H1 (cell line): ENCODE measurements around the gene TNS2. TPM values are rescaled to one million over a fixed set of nuclear protein-coding genes. Genes with fewer than 3 reads are reported as not detected.

Source experiments
- CTCF ChIA-PET: fragments of 300-600 bp; sonication (Branson Sonifier 250); formaldehyde crosslinking; loops from one replicate; lab custom pipeline; 2021; ENCODE audit not compliant: partially characterized antibody; lab: Charles Lee
- POLR2A ChIA-PET: fragments of 300-600 bp; sonication (Branson Sonifier 250); formaldehyde crosslinking; loops from one replicate; lab custom pipeline; 2021; ENCODE audit warnings: inconsistent platforms; ENCODE audit not compliant: partially characterized antibody; lab: Charles Lee
- DNase-seq, 2 experiments: peaks; one replicate each; pipeline versions ENCODE4 v3.0.0 to v3.0.0-alpha.2; 2010 to 2022; ENCODE audit warnings: low spot score in 2 of 2, low read depth in 1 of 2, mixed read lengths in 1 of 2
- FAIRE-seq: peaks from 2 replicates; lab custom pipeline; 2011; peaks lifted over from hg19 to GRCh38; lab: Jason Lieb, UNC
- H2AFZ ChIP-seq: 2 replicates; pipeline ENCODE4 v1.8.1; 2012; ENCODE audit warnings: low read length, inconsistent platforms
- H2AK5ac ChIP-seq: 2 replicates; pipeline ENCODE4 v1.6.1; 2013; ENCODE audit warnings: low read depth, low read length
- H2BK120ac ChIP-seq: replicated peaks from 2 replicates; pipeline ENCODE3; 2013; ENCODE audit warnings: low read depth, low read length, inconsistent platforms
- H2BK12ac ChIP-seq: 2 replicates; pipeline ENCODE4 v1.6.1; 2013; ENCODE audit warnings: low read depth, low read length
- H2BK15ac ChIP-seq: 2 replicates; pipeline ENCODE4 v1.6.1; 2013; ENCODE audit warnings: low read length
- H2BK20ac ChIP-seq: 2 replicates; pipeline ENCODE4 v1.6.1; 2013; ENCODE audit warnings: low read length
- H2BK5ac ChIP-seq: 2 replicates; pipeline ENCODE4 v1.6.1; 2013; ENCODE audit warnings: low read depth, low read length
- H3K14ac ChIP-seq: 2 replicates; pipeline ENCODE4 v1.6.1; 2013; ENCODE audit warnings: inconsistent platforms; ENCODE audit not compliant: insufficient read length
- H3K18ac ChIP-seq: 2 replicates; pipeline ENCODE4 v1.6.1; 2013; ENCODE audit warnings: low read length; ENCODE audit errors: extremely low read depth
- H3K23ac ChIP-seq: 2 replicates; pipeline ENCODE4 v1.6.1; 2013; ENCODE audit warnings: inconsistent platforms; ENCODE audit not compliant: insufficient read length
- H3K23me2 ChIP-seq: 2 replicates; pipeline ENCODE4 v1.6.1; 2013; ENCODE audit warnings: low read depth, low read length
- H3K27ac ChIP-seq: 2 replicates; pipeline ENCODE4 v1.6.1; 2011; ENCODE audit warnings: low read depth, low read length, inconsistent platforms
- H3K27me3 ChIP-seq, 4 experiments: replicated peaks in 1 of 4; 1 replicate in 1 of 4; 2 replicates in 3 of 4; pipeline versions ENCODE4 v1.6.1 to v1.8.1; 2011 to 2013; ENCODE audit warnings: low read length in 3 of 4, mild to moderate bottlenecking in 3 of 4, inconsistent platforms in 2 of 4, mixed read lengths in 2 of 4, moderate library complexity in 1 of 4; ENCODE audit not compliant: control insufficient read depth in 3 of 4, insufficient read depth in 3 of 4; ENCODE audit errors: extremely low read depth in 1 of 4
- H3K36me3 ChIP-seq, 4 experiments: 2 replicates each; pipeline versions ENCODE4 v1.6.1 to v1.8.1; 2011 to 2013; ENCODE audit warnings: mild to moderate bottlenecking in 4 of 4, low read length in 3 of 4, moderate library complexity in 2 of 4, control low read depth in 1 of 4, inconsistent platforms in 1 of 4; ENCODE audit not compliant: insufficient read depth in 4 of 4, control insufficient read depth in 2 of 4
- H3K4ac ChIP-seq: replicated peaks from 2 replicates; pipeline ENCODE3; 2013; ENCODE audit warnings: low read length, low read depth, mixed read lengths, inconsistent platforms; ENCODE audit not compliant: insufficient read length
- H3K4me1 ChIP-seq, 4 experiments: replicated peaks in 1 of 4; 1 replicate in 1 of 4; 2 replicates in 3 of 4; pipeline versions ENCODE4 v1.6.1 to v1.8.1; 2011 to 2013; ENCODE audit warnings: low read length in 3 of 4, inconsistent platforms in 2 of 4, mixed read lengths in 1 of 4; ENCODE audit not compliant: insufficient read depth in 4 of 4, control insufficient read depth in 3 of 4
- H3K4me2 ChIP-seq, 2 experiments: 2 replicates each; pipeline versions ENCODE4 v1.6.1 to v1.8.1; 2011 to 2013; ENCODE audit warnings: low read depth in 2 of 2, low read length in 2 of 2, control low read depth in 1 of 2, inconsistent platforms in 1 of 2, mild to moderate bottlenecking in 1 of 2; ENCODE audit not compliant: insufficient read depth in 1 of 2
- H3K4me3 ChIP-seq, 4 experiments: fragments of 200-600, 300-600 bp in 1 of 4; sonication (generic), shearing (Covaris generic), sonication (Bioruptor Twin) in 1 of 4; 2 replicates each; pipeline versions ENCODE4 v1.5.1 to v1.8.1; 2011 to 2016; ENCODE audit warnings: low read length in 4 of 4, low read depth in 3 of 4, control low read depth in 2 of 4, inconsistent platforms in 2 of 4, mild to moderate bottlenecking in 2 of 4, mixed read lengths in 1 of 4, moderate library complexity in 1 of 4; ENCODE audit not compliant: insufficient read depth in 2 of 4; ENCODE audit errors: extremely low read depth in 1 of 4
- H3K56ac ChIP-seq: replicated peaks from 2 replicates; pipeline ENCODE3; 2013; ENCODE audit warnings: low read depth, mild to moderate bottlenecking, mixed read lengths, low read length, inconsistent platforms; ENCODE audit not compliant: insufficient read length
- H3K79me1 ChIP-seq: 2 replicates; pipeline ENCODE4 v1.6.1; 2013; ENCODE audit warnings: low read depth, low read length, control low read depth
- H3K79me2 ChIP-seq, 2 experiments: 2 replicates each; pipeline versions ENCODE4 v1.6.1 to v1.8.1; 2012 to 2013; ENCODE audit warnings: low read length in 2 of 2, mild to moderate bottlenecking in 2 of 2, inconsistent platforms in 1 of 2; ENCODE audit not compliant: insufficient read depth in 2 of 2, control insufficient read depth in 1 of 2
- H3K9ac ChIP-seq, 4 experiments: replicated peaks in 1 of 4; 1 replicate in 1 of 4; 2 replicates in 3 of 4; pipeline versions ENCODE4 v1.6.1 to v1.8.1; 2011 to 2013; ENCODE audit warnings: low read depth in 3 of 4, low read length in 3 of 4, control low read depth in 2 of 4, mild to moderate bottlenecking in 2 of 4, moderate library complexity in 2 of 4, inconsistent platforms in 1 of 4; ENCODE audit errors: extremely low read depth in 1 of 4
- H3K9me3 ChIP-seq, 2 experiments: 2 replicates each; pipeline versions ENCODE4 v1.6.1 to v1.8.1; 2012 to 2013; ENCODE audit warnings: mild to moderate bottlenecking in 2 of 2, moderate library complexity in 2 of 2, control low read depth in 1 of 2, inconsistent platforms in 1 of 2, low read depth in 1 of 2, low read length in 1 of 2, mixed read lengths in 1 of 2; ENCODE audit not compliant: insufficient read depth in 2 of 2
- H4K20me1 ChIP-seq, 2 experiments: replicated peaks in 1 of 2; 2 replicates each; pipeline versions ENCODE3 to v1.8.1; 2011 to 2013; ENCODE audit warnings: inconsistent platforms in 2 of 2, low read length in 2 of 2, mild to moderate bottlenecking in 1 of 2; ENCODE audit not compliant: insufficient read depth in 2 of 2, control insufficient read depth in 1 of 2
- H4K5ac ChIP-seq: 2 replicates; pipeline ENCODE4 v1.6.1; 2013; ENCODE audit warnings: low read length, low read depth, mixed read lengths, inconsistent platforms; ENCODE audit not compliant: insufficient read length
- H4K8ac ChIP-seq: 2 replicates; pipeline ENCODE4 v1.8.0; 2013; ENCODE audit warnings: mild to moderate bottlenecking, moderate library complexity, low read length, inconsistent platforms; ENCODE audit not compliant: insufficient read depth; ENCODE audit errors: extremely low read depth
- H4K91ac ChIP-seq: replicated peaks from 2 replicates; pipeline ENCODE3; 2013; ENCODE audit warnings: low read length, mixed read lengths, inconsistent platforms; ENCODE audit not compliant: insufficient read length
- CTBP2 ChIP-seq: IDR thresholded peaks from 2 replicates; pipeline ENCODE4 v1.7.0; 2011; ENCODE audit warnings: borderline replicate concordance, mild to moderate bottlenecking, moderate library complexity, mixed read lengths, low read length; ENCODE audit not compliant: insufficient read depth, insufficient read length
- KDM4A ChIP-seq: IDR thresholded peaks from one replicate; pipeline ENCODE4 v1.7.1; 2012; ENCODE audit warnings: low read depth, mild to moderate bottlenecking, moderate library complexity, low read length, inconsistent platforms; ENCODE audit not compliant: severe bottlenecking
- RAD21 ChIP-seq, 2 experiments: IDR thresholded peaks in 1 of 2; conservative IDR thresholded peaks in 1 of 2; 2 replicates each; pipeline ENCODE4 v1.6.1; 2011; ENCODE audit warnings: low read depth in 2 of 2, low read length in 2 of 2, improper control_type of control experiment in 1 of 2, inconsistent platforms in 1 of 2, mild to moderate bottlenecking in 1 of 2, moderate library complexity in 1 of 2
- RNF2 ChIP-seq: fragments of 200-900, 300-1000 bp; sonication (generic); IDR thresholded peaks from 2 replicates; pipeline ENCODE4 v1.7.1; 2016; ENCODE audit warnings: borderline replicate concordance, low read depth, mild to moderate bottlenecking, antibody characterized with exemption, low read length; ENCODE audit not compliant: poor library complexity, severe bottlenecking; ENCODE audit errors: missing control alignments
- SP1 ChIP-seq: IDR thresholded peaks from 2 replicates; pipeline ENCODE4 v1.6.1; 2011; ENCODE audit warnings: low read depth, low read length
- SUZ12 ChIP-seq: fragments of 200-600 bp; sonication (generic); IDR thresholded peaks from 2 replicates; pipeline ENCODE4 v1.6.1; 2012; ENCODE audit warnings: mild to moderate bottlenecking, inconsistent platforms, low read length, moderate library complexity, mixed read lengths
- TEAD4 ChIP-seq: IDR thresholded peaks from 2 replicates; pipeline ENCODE4 v1.6.1; 2012; ENCODE audit warnings: low read depth, low read length, inconsistent platforms, mixed read lengths
- WGBS, 2 experiments: shearing (Covaris generic) in 1 of 2; methylation state at CpG; one replicate each; pipeline versions ENCODE4 v1.1.6 to v1.1.7; 2013 to 2015; ENCODE audit warnings: low lambda C conversion rate in 2 of 2, mixed read lengths in 2 of 2, inconsistent platforms in 1 of 2, low coverage in 1 of 2, missing lambda C conversion rate in 1 of 2; ENCODE audit not compliant: insufficient replicate concordance in 2 of 2, insufficient coverage in 1 of 2, insufficient read length in 1 of 2; ENCODE audit errors: extremely low coverage in 1 of 2, missing lambda C conversion rate in 1 of 2; 5-methylcytosine and 5-hydroxymethylcytosine counted together
- polyA plus RNA-seq, 7 experiments: library from polyadenylated mRNA; depleted of rRNA in 3 of 7; stranded (reverse) in 5 of 7; unstranded in 2 of 7; fragments of >200 nt in 5 of 7; fragments of 200-250 nt in 2 of 7; gene quantifications; 1 replicate in 5 of 7; 2 replicates in 1 of 7; 4 replicates in 1 of 7; pipeline versions ENCODE4 v1.2.1 to v1.2.3, GENCODE V29; 2011 to 2013; ENCODE audit warnings: missing spikeins in 2 of 7, mixed read lengths in 2 of 7
- total RNA-seq: library from RNA; stranded (reverse); fragmentation: NEBNext Ultra II Directional; extraction: Animal tissue kit (Norgen Biotek cat#: 25700); gene quantifications from 2 replicates; pipeline ENCODE4 v1.2.1, GENCODE V29; 2021
- TF ChIP-seq, protein P1 (sequence below), 3 experiments: IDR thresholded peaks; 1 replicate in 2 of 3; 2 replicates in 1 of 3; pipeline versions ENCODE4 v1.5.1 to v1.6.1; 2011; ENCODE audit warnings: low read length in 3 of 3, mild to moderate bottlenecking in 3 of 3, inconsistent platforms in 2 of 3, low read depth in 1 of 3, moderate library complexity in 1 of 3; ENCODE audit not compliant: insufficient read depth in 1 of 3; ENCODE audit errors: control extremely low read depth in 1 of 3

The TNS2 gene
- total and polyA plus RNA-seq, 2 of the 8 experiments (the other 6 are each of a cell fraction or from before 2014, with no cell fraction given) = 2.8 to 4.7 TPM

- H3K14ac ChIP-seq = no peak overlapping the region
- H2AFZ ChIP-seq = no peak overlapping the region
- H3K79me2 ChIP-seq = no peaks in the 10 kb centered on the region
- H3K27me3 ChIP-seq = peaks cover 0 to 2% (median under 1%) of the 10 kb centered on the region in 4 experiments; a peak in 3 of 7 replicates
- no peak for FAIRE-seq
- H2BK15ac ChIP-seq = no peak overlapping the region
- H3K23me2 ChIP-seq = no peaks in the 10 kb centered on the region
- H3K4me3 ChIP-seq = no peak overlapping the region
- H4K8ac ChIP-seq = no peak overlapping the region
- H3K9ac ChIP-seq = no peak overlapping the region
- DNase-seq = no peak
- H2BK120ac ChIP-seq = no peak overlapping the region
- H3K27ac ChIP-seq = no peak overlapping the region
- H2BK20ac ChIP-seq = no peak overlapping the region
- no peak overlapping the region for H2BK5ac ChIP-seq
- H3K36me3 ChIP-seq = no peaks in the 10 kb centered on the region
- no peak overlapping the region for H3K4me2 ChIP-seq
- no peaks in the 10 kb centered on the region for H3K9me3 ChIP-seq
- no peaks in the 10 kb centered on the region for H3K79me1 ChIP-seq
- H3K23ac ChIP-seq = no peak overlapping the region
- WGBS, 2 experiments = 88% methylated on average over 9 of the region's 11 CpGs; no CpG with 5 or more reads in 1 of the 2 experiments
- POLR2A ChIA-PET = interaction anchor here (0.8 to 2.8 kb wide), 10 partner anchors 10 to 94 kb away, joined by 3 to 16 read pairs (median 4); partner anchors contain the start of genes IGFBP6, SPRYD3 and TNS2
- no peak overlapping the region for H4K91ac ChIP-seq
- no peak overlapping the region for H2AK5ac ChIP-seq
- H3K56ac ChIP-seq = no peak overlapping the region
- H3K4me1 ChIP-seq = peaks cover 4 to 19% (median 5%) of the 10 kb centered on the region in 4 experiments
- CTCF ChIA-PET = interaction anchor here (0.5 to 22.4 kb wide), 22 partner anchors 15 to 1060 kb away, joined by 3 to 531 read pairs (median 4); partner anchors contain the start of genes CSAD, ESPL1, IGFBP6 and SOAT2
- no peak overlapping the region for H3K4ac ChIP-seq
- no peak overlapping the region for H3K18ac ChIP-seq
- no peak overlapping the region for H2BK12ac ChIP-seq
- H4K20me1 ChIP-seq = peaks cover 0 to 2% of the 10 kb centered on the region in 2 experiments
- no peak overlapping the region for H4K5ac ChIP-seq
- TF ChIP-seq TEAD4 (no peak), RNF2 (no peak), SUZ12 (no peak), SP1 (no peak), KDM4A (no peak), CTBP2 (no peak), RAD21 (IDR thresholded peaks at IDR 0.05 in 1 of 2, conservative IDR thresholded peaks at IDR 0.05 in 1 of 2; ENCODE audit: low read depth in 2 of 2, low read length in 2 of 2) (no peak)
- TF ChIP-seq, protein P1, sequence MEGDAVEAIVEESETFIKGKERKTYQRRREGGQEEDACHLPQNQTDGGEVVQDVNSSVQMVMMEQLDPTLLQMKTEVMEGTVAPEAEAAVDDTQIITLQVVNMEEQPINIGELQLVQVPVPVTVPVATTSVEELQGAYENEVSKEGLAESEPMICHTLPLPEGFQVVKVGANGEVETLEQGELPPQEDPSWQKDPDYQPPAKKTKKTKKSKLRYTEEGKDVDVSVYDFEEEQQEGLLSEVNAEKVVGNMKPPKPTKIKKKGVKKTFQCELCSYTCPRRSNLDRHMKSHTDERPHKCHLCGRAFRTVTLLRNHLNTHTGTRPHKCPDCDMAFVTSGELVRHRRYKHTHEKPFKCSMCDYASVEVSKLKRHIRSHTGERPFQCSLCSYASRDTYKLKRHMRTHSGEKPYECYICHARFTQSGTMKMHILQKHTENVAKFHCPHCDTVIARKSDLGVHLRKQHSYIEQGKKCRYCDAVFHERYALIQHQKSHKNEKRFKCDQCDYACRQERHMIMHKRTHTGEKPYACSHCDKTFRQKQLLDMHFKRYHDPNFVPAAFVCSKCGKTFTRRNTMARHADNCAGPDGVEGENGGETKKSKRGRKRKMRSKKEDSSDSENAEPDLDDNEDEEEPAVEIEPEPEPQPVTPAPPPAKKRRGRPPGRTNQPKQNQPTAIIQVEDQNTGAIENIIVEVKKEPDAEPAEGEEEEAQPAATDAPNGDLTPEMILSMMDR (IDR thresholded peaks at IDR 0.05; ENCODE audit: control extremely low read depth in 1 of 3, insufficient read depth in 1 of 3, low read depth in 1 of 3, low read length in 3 of 3) = no peak
These were observed 15.0 kb downstream of the TNS2 start for GRCh38 chr12:53064613-53065436.
